NK-92 treated with Interleukin-12 subunit alpha and Interleukin-12 subunit beta, amount 100 ng/mL, for 24 hours (cell line): Measurements from ENCODE around the gene ANKRD11.
A peak's percentile ranks its signal among the peaks of the same experiment; 100 is the strongest.

Source experiments
- DNase-seq: peaks from one replicate; lab custom pipeline; 2025; lab: John Stamatoyannopoulos, UW

ANKRD11 gene

GRCh38 chr16:89490439-89491237 is at the start of gene ANKRD11:
Gene ANKRD11, minus strand, starts transcription at chr16:89490561. Its CDS starts 173,542 bp downstream, at chr16:89317019.
- peak; percentile 97 for DNase-seq

- no peak for DNase-seq
These were observed 47.9 kb upstream of the ANKRD11 start for GRCh38 chr16:89538286-89538685.

- no peak for DNase-seq
These were observed 47.2 kb upstream of the ANKRD11 start for GRCh38 chr16:89537549-89537925.

- DNase-seq = no peak
These were observed 46.7 kb upstream of the ANKRD11 start for GRCh38 chr16:89536886-89537548.

- no peak for DNase-seq
These were observed 46.0 kb upstream of the ANKRD11 start for GRCh38 chr16:89536371-89536770.

- no peak for DNase-seq
These were observed 43.9 kb upstream of the ANKRD11 start for GRCh38 chr16:89534252-89534756.

GRCh38 chr16:89531821-89532526 is 41.6 kb upstream of the ANKRD11 start:
- no peak for DNase-seq

GRCh38 chr16:89530401-89531381 is 40.3 kb upstream of the ANKRD11 start:
- DNase-seq = no peak

- DNase-seq = no peak
These were observed 38.7 kb upstream of the ANKRD11 start for GRCh38 chr16:89529097-89529496.

GRCh38 chr16:89525146-89525913 is 35.0 kb upstream of the ANKRD11 start:
- no peak for DNase-seq

- DNase-seq = no peak
These were observed 33.5 kb upstream of the ANKRD11 start for GRCh38 chr16:89523680-89524344.

GRCh38 chr16:89522287-89522686 is 31.9 kb upstream of the ANKRD11 start:
- no peak for DNase-seq

- DNase-seq = no peak
These were observed 29.5 kb upstream of the ANKRD11 start for GRCh38 chr16:89519881-89520280.

GRCh38 chr16:89517128-89517527 is 26.8 kb upstream of the ANKRD11 start:
- DNase-seq = no peak

- DNase-seq = no peak
These were observed 22.1 kb upstream of the ANKRD11 start for GRCh38 chr16:89512453-89512852.

- no peak for DNase-seq
These were observed 21.0 kb upstream of the ANKRD11 start for GRCh38 chr16:89511374-89511773.

GRCh38 chr16:89510526-89510925 is 20.2 kb upstream of the ANKRD11 start:
- no peak for DNase-seq

GRCh38 chr16:89507834-89508590 is 17.7 kb upstream of the ANKRD11 start, which contains the start of gene SPG7:
Gene SPG7, plus strand, starts transcription at chr16:89508403. Its CDS starts 15 bp downstream, at chr16:89508418.
- DNase-seq = peak; percentile 77

GRCh38 chr16:89507214-89507833 is 17.0 kb upstream of the ANKRD11 start:
- no peak for DNase-seq
